G401 (cell line): ENCODE results near the gene AGTRAP. TPM values are rescaled to one million over a fixed set of nuclear protein-coding genes. Genes with fewer than 3 reads are reported as not detected.
A peak's percentile ranks its signal among the peaks of the same experiment; 100 is the strongest.

Experiments
- DNase-seq: peaks from one replicate; pipeline ENCODE4 v3.0.0-alpha.2; 2015; ENCODE audit warnings: low spot score
- in situ Hi-C: cut with HindIII; loops from 2 replicates; pipeline ENCODE4 v1.10.0; 2016; ENCODE audit warnings: low sequenced_read_pairs, mixed read lengths
- total RNA-seq: library from RNA; depleted of rRNA; stranded (reverse); fragments of >200 nt; shearing (Covaris generic); gene quantifications from 2 replicates; pipeline ENCODE4 v1.2.3, GENCODE V29; 2014

Gene AGTRAP
- total RNA-seq, 1 experiment from 2014 or later = 97.2 TPM

- in situ Hi-C loops = no loop called here
- no peak for DNase-seq
Measured at GRCh38 chr1:11729498-11730428, 6.2 kb upstream of the AGTRAP start.

- DNase-seq = no peak
- in situ Hi-C loops = no loop called here
Measured at GRCh38 chr1:11730429-11730891, 5.5 kb upstream of the AGTRAP start.

- in situ Hi-C loops = no loop called here
- DNase-seq = no peak
Measured at GRCh38 chr1:11731691-11732283, 4.1 kb upstream of the AGTRAP start.

GRCh38 chr1:11733306-11733705 lies 2.6 kb upstream of the AGTRAP start:
- in situ Hi-C loops = no loop called here
- no peak for DNase-seq

- in situ Hi-C loops = no loop called here
Measured at GRCh38 chr1:11735531-11735853, 444 bp upstream of the AGTRAP start.

GRCh38 chr1:11736746-11737639 lies 1.1 kb downstream of the AGTRAP start:
- in situ Hi-C loops = no loop called here
- peak; percentile 16 for DNase-seq

More at GRCh38 chr1:11735531-11735853, 444 bp upstream of the AGTRAP start:
- peak; percentile 8 for DNase-seq

GRCh38 chr1:11738096-11738495 lies 2.2 kb downstream of the AGTRAP start:
- no peak for DNase-seq
- in situ Hi-C loops = no loop called here

GRCh38 chr1:11738783-11739182 lies 2.8 kb downstream of the AGTRAP start:
- in situ Hi-C loops = no loop called here
- DNase-seq = no peak

DNA sequence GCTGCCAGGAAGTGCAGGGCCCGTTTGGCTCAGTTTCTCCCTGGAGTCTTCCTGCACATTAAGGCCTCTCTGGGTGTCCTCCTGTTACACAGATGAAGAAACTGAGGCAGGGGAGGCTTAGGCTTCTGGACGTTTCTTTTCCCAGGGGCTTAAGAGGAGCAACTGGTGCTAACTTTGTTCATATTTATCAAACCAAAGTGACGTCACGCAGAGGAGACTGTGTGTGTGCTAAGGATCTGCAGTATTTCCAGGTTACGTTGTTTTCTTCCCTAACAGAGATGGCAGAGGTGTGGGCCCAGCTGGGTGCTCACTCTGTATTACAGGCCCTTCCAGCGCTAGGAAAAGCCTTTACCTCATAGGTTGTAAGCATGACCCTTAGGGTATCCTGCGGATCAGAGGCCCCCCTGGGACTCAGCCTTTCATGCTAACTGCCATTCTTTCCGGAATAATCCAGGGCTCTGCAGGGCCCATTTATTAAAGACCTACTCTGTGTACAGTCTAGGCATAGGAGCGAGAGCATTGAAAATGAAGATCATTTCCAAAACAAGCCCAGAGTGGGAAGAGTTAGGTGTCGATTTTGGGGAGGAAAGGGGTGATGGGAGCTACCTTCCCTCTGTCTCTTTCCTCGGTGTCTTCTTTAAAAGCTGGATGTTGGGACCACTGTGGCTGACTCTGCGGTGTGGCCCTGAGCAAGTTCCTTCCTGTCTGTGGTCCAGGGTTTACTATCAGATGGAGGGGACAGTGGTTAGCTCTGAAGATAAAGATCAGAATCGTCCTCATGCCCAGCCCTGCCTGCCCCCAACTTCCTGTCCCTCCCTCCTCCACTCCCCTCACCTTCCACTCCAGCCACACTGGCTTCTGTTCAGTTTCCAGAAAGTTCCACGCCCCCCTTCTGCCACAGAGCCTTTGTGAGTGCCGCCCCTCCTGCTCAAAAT lies 4.6 kb downstream of the AGTRAP start:
- in situ Hi-C loops = no loop called here
- DNase-seq = no peak

- no peak for DNase-seq
- in situ Hi-C loops = no loop called here
Measured at GRCh38 chr1:11741482-11741881, 5.5 kb downstream of the AGTRAP start.

DNA sequence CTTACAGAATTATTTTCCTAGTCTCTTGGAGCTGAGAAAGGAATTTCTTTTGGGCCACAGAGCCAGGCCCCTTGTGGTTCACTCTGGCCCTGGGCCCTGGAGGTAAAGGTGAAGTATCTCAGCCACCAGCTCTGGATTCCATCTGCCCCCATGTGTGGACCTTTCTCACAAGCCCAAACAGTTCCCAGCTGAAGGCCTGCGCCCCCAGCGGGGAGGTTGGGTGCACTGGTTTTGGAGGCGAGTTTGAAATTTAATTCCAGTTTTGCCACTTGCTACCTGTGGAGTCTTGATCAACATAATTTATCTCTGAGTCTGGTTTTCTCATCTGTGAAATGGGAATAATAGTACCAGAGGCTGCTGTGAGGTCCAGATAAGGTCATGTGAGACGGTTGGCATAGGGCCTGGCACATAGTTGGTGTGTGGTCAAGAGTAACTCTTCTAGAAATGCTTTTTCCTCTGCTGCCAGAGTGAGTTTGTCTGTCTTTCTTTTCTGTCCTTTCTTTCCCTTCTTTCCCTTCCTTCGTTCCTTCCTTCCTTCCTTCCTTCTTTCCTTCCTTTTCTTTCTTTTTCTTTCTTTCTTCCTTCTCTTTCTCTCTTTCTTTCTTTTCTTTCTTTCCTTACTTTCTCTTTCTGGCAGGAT lies 6.1 kb downstream of the AGTRAP start:
- in situ Hi-C loops = no loop called here
- no peak for DNase-seq

DNA sequence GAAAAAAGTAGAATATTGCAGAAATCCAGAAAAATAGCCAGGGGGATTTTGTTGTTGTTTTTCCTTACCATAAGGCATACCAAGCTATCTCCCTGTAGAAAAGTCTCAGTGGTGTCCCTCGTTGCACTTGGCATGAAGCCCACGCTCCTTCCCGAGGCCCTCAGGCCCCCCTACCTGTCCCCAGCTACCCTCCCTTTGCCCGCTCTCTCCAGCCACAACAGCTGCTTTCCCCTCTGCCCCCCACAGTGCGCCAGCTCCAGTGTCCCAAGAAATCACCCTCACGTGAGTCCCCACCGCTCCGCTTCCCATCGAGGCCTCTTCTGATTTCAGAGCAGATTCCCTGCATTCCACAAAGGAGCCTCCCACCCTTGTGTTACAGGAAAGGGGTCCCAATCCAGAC lies 8.4 kb downstream of the AGTRAP start:
- DNase-seq = no peak
- in situ Hi-C loops = no loop called here

DNA sequence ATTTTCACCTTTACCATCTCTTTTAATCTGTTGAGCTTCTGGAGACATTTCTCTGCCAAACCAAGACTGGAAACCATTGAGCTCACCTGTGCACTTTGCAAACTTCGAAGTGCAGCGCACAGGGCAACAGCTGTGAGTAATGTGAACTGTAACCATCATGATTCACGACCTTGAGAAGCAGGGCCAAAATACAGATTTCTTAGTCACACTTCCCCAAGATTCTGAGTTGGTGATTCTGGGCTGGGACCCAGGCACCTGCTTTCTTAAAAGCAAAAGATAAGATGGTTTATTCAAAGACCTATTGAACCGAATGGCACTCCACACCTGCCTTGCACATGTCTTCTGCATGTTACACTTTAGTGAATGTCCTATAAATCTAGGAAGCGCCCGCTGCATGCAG lies 10.2 kb downstream of the AGTRAP start:
- DNase-seq = no peak
- in situ Hi-C loops = no loop called here

DNA sequence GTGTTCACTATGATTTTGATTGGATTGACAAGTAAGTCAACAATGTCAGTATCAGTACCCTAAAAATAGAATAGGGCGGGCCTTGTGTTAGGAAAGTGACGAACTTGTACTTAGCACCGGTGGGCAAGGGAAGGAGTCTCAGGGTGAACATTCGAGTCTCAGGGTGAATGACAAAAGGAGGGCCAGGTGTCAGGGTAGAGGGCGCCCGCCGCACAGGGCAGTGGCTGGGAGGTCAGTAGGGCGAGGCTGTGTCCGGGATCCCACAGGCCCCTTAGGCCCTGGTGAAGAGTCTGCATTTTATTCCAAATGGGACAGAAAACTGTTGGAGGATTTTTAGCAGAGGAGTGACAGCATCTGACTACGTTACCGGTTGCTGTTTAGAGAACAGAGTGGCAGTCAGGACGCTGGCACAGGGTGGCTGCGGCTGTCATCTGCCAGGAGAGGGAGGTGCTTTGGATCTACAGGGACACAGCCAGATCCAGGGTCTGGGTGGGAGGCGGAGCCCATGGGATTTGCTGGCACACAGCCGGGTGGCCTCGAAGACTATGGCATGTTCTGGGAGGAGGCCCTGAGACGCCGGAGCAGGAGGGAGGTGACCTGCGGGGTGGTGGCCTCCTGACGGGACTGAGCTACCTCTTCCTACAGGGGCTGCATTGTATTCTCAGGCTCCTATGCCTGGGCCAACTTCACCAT lies 11.0 kb downstream of the AGTRAP start:
- DNase-seq = no peak
- in situ Hi-C loops = no loop called here

GRCh38 chr1:11748294-11749202 lies 12.6 kb downstream of the AGTRAP start:
- in situ Hi-C loops = no loop called here
- DNase-seq = no peak

GRCh38 chr1:11749203-11749689 lies 13.3 kb downstream of the AGTRAP start:
- in situ Hi-C loops = no loop called here

DNA sequence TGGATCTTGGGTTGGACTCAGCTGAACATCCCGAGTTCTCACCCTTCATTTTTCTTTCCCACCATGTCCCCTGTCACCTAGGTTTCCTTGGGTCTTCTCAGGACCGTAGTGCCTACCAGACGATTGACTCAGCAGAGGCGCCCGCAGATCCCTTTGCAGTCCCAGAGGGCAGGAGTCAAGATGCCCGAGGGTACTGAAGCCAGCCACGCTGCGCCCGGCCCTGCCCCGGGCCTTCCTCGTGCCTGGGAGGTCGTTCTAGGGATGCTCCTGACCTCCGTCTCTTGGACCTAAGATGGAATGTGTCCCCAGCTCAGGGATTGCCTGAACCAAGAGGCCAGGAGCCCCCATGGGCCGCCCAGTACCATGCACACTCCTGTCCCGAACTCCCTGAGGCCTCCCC lies 14.1 kb downstream of the AGTRAP start:
- in situ Hi-C loops = no loop called here
- DNase-seq = no peak

More at GRCh38 chr1:11749203-11749689, 13.3 kb downstream of the AGTRAP start:
- DNase-seq = peak; percentile 24
